ENCODE measurements around the gene CRY2. TPM values are rescaled to one million over a fixed set of nuclear protein-coding genes. Genes with fewer than 3 reads are reported as not detected.

CRY2 gene
- total and polyA plus RNA-seq, 4 donors, result 16.7 to 72.9 (median 33.0) TPM

- H3K4me1 ChIP-seq (ENCODE audit: control insufficient read depth in 4 of 4, insufficient read depth in 4 of 4, low read length in 3 of 4), result peaks cover 0 to 4% (median 4%) of the 10 kb centered on the region in 4 donors
- peaks cover 12 to 34% (median 29%) of the 10 kb centered on the region in 4 donors for H3K36me3 ChIP-seq (ENCODE audit: control insufficient read depth in 4 of 4, insufficient read depth in 3 of 4, low read depth in 1 of 4, low read length in 3 of 4)
- no peak overlapping the region for H3K9ac ChIP-seq (ENCODE audit: low read depth in 1 of 2, low read length in 2 of 2)
- H3K9me3 ChIP-seq (ENCODE audit: control insufficient read depth in 4 of 4, low read length in 3 of 4), result no peaks in the 10 kb centered on the region
- H3K4me3 ChIP-seq (ENCODE audit: low read depth in 1 of 3, low read length in 3 of 3), result peak overlapping the region in 1 of 3 donors; percentile 69
- H3K27ac ChIP-seq (ENCODE audit: low read depth in 1 of 2, low read length in 2 of 2), result no peak overlapping the region
- DNase-seq (ENCODE audit: low spot score), result no peak
- H3K27me3 ChIP-seq (ENCODE audit: control insufficient read depth in 4 of 4, insufficient read depth in 4 of 4, low read length in 3 of 4), result no peaks in the 10 kb centered on the region
- 88% methylated on average over 10 of the region's 10 CpGs for WGBS
- no peak for TF ChIP-seq HNF4G (IDR thresholded peaks at IDR 0.05)
- TF ChIP-seq GABPA (IDR thresholded peaks at IDR 0.05 in 1 of 2, conservative IDR thresholded peaks at IDR 0.05 in 1 of 2), result no peak
- no peak for TF ChIP-seq CTCF (IDR thresholded peaks at IDR 0.05; ENCODE audit: low read depth, low read length, missing input control)
- no peak for TF ChIP-seq YY1 (IDR thresholded peaks at IDR 0.05)
- no peak for TF ChIP-seq TAF1 (conservative IDR thresholded peaks at IDR 0.05)
- no peak for TF ChIP-seq FOXA1 (IDR thresholded peaks at IDR 0.05)
- no peak for TF ChIP-seq EGR1 (IDR thresholded peaks at IDR 0.05; ENCODE audit: low read depth in 2 of 2)
- no peak for TF ChIP-seq RAD21 (IDR thresholded peaks at IDR 0.05)
Measured at GRCh38 chr11:45884596-45885185, 37.4 kb downstream of the CRY2 start.

GRCh38 chr11:45885274-45885920 is 38.1 kb downstream of the CRY2 start, which contains the start of gene MAPK8IP1:
Gene MAPK8IP1 (plus strand): TSS chr11:45885651. CDS start chr11:45885821, 170 bp downstream.
- H3K27ac ChIP-seq (ENCODE audit: low read depth in 1 of 2, low read length in 2 of 2), result no peak within 1 kb of the TSS
- H3K4me1 ChIP-seq (ENCODE audit: control insufficient read depth in 4 of 4, insufficient read depth in 4 of 4, low read length in 3 of 4), result peaks cover 0 to 5% (median 4%) of the 10 kb centered on the region in 4 donors
- H3K36me3 ChIP-seq (ENCODE audit: control insufficient read depth in 4 of 4, insufficient read depth in 3 of 4, low read depth in 1 of 4, low read length in 3 of 4), result peaks cover 12 to 27% (median 23%) of the 10 kb centered on the region in 4 donors
- H3K4me3 ChIP-seq (ENCODE audit: low read depth in 1 of 3, low read length in 3 of 3), result peak within 1 kb of the TSS in 1 of 3 donors; percentile 69
- H3K9me3 ChIP-seq (ENCODE audit: control insufficient read depth in 4 of 4, low read length in 3 of 4), result no peaks in the 10 kb centered on the region
- peak; percentile 75 for DNase-seq (ENCODE audit: low spot score)
- 2% methylated on average over 73 of the region's 73 CpGs for WGBS
- no peak within 1 kb of the TSS for H3K9ac ChIP-seq (ENCODE audit: low read depth in 1 of 2, low read length in 2 of 2)
- TF ChIP-seq CTCF (IDR thresholded peaks at IDR 0.05; ENCODE audit: low read depth, low read length, missing input control) (no peak), SP1 (IDR thresholded peaks at IDR 0.05) (no peak), TAF1 (conservative IDR thresholded peaks at IDR 0.05) (no peak), NR2F2 (IDR thresholded peaks at IDR 0.05) (no peak), HNF4G (IDR thresholded peaks at IDR 0.05) (no peak), RXRA (IDR thresholded peaks at IDR 0.05) (peak in 1 of 2 donors; percentile 7), HNF4A (conservative IDR thresholded peaks at IDR 0.05) (peak; percentile 17 to 30), FOXA2 (IDR thresholded peaks at IDR 0.05) (no peak), YY1 (IDR thresholded peaks at IDR 0.05) (no peak), ZBTB33 (IDR thresholded peaks at IDR 0.05) (no peak), EGR1 (IDR thresholded peaks at IDR 0.05; ENCODE audit: low read depth in 2 of 2) (no peak), REST (IDR thresholded peaks at IDR 0.05) (peak; percentile 98), GABPA (IDR thresholded peaks at IDR 0.05 in 1 of 2, conservative IDR thresholded peaks at IDR 0.05 in 1 of 2) (no peak), MAX (IDR thresholded peaks at IDR 0.05) (no peak)
- H3K27me3 ChIP-seq (ENCODE audit: control insufficient read depth in 4 of 4, insufficient read depth in 4 of 4, low read length in 3 of 4), result no peaks in the 10 kb centered on the region

Data from liver (tissue), 9 donors.